OCI-LY3 (cell line): ENCODE results near the gene AK1.

Source experiments
- H2AFZ ChIP-seq: fragments of 200-600, 300-600 bp; shearing (Covaris generic); 2 replicates; pipeline ENCODE4 v1.6.0; 2014; ENCODE audit warnings: antibody characterized with exemption, low read depth, low read length
- H3K27ac ChIP-seq: fragments of 200-600, 300-600 bp; sonication (generic); 2 replicates; pipeline ENCODE4 v1.5.1; 2014; ENCODE audit warnings: mild to moderate bottlenecking, low read length, moderate library complexity, mixed read lengths
- H3K27me3 ChIP-seq: fragments of 200-600, 300-600 bp; sonication (generic); 2 replicates; pipeline ENCODE4 v1.6.1; 2014; ENCODE audit warnings: low read depth, low read length, mixed read lengths
- H3K36me3 ChIP-seq: fragments of 200-600, 300-600 bp; sonication (generic); replicated peaks from 2 replicates; pipeline ENCODE3; 2014; ENCODE audit warnings: low read depth, low read length, mixed read lengths
- H3K4me1 ChIP-seq: fragments of 300-600, 200-600 bp; sonication (generic); 2 replicates; pipeline ENCODE4 v1.6.1; 2014; ENCODE audit warnings: low read length, mixed read lengths
- H3K4me2 ChIP-seq: fragments of 200-600, 300-600 bp; sonication (generic); 2 replicates; pipeline ENCODE4 v1.6.1; 2014; ENCODE audit warnings: low read length, mixed read lengths
- H3K4me3 ChIP-seq: fragments of 300-600, 200-600 bp; sonication (generic); 2 replicates; pipeline ENCODE4 v1.5.1; 2014; ENCODE audit warnings: antibody characterized with exemption, mild to moderate bottlenecking, low read length, moderate library complexity
- H3K79me2 ChIP-seq: fragments of 300-600, 200-600 bp; shearing (Covaris generic); 2 replicates; pipeline ENCODE4 v1.6.1; 2014; ENCODE audit warnings: mild to moderate bottlenecking, low read length, mixed read lengths
- H3K9ac ChIP-seq: fragments of 300-600, 200-600 bp; shearing (Covaris generic); 2 replicates; pipeline ENCODE4 v1.6.0; 2014; ENCODE audit warnings: mild to moderate bottlenecking, low read length, moderate library complexity
- H3K9me3 ChIP-seq: fragments of 200-600, 300-600 bp; shearing (Covaris generic); 2 replicates; pipeline ENCODE4 v1.6.1; 2014; ENCODE audit warnings: low read length, mixed read lengths; ENCODE audit not compliant: insufficient read depth
- H4K20me1 ChIP-seq: fragments of 200-600, 300-600 bp; sonication (generic); 2 replicates; pipeline ENCODE4 v1.6.1; 2016; ENCODE audit warnings: low read length, mixed read lengths; ENCODE audit not compliant: insufficient read depth
- CTCF ChIP-seq: fragments of 200-600, 300-600 bp; sonication (generic); IDR thresholded peaks from 2 replicates; pipeline ENCODE4 v1.5.1; 2014; ENCODE audit warnings: antibody characterized with exemption, low read length, low read depth
- EZH2phosphoT487 ChIP-seq: fragments of 200-600 bp; shearing (Covaris generic); IDR thresholded peaks from 2 replicates; pipeline ENCODE4 v1.6.1; 2018; ENCODE audit warnings: antibody characterized with exemption, mixed run types, low read depth

AK1 gene

DNA sequence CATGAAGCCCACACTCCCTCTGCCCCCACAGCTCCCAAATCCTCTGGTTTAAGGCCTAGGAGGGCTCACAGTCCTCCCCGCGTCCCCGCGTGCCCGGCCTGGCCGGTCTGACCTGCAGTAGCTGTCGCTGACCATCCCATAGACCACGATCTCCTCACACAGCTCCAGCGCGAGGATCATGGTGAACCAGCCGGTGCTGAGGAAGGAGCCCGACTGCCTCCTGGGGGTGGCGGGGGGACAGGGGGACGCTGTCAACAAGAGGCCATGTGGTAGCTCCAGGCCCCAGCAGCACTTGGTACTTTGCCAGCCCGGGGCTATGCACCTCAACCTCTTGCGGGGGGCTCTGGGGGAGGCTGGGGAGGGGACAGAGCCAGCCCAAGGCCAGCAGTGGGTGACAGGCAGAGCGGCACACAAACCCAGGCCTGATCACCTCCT is 32.4 kb upstream of the AK1 start:
- H3K9me3 ChIP-seq, result no peaks in the 10 kb centered on the region
- H3K27ac ChIP-seq, result peak overlapping the region; percentile 95
- H3K79me2 ChIP-seq, result peaks cover 62% of the 10 kb centered on the region
- no peak overlapping the region for H3K9ac ChIP-seq
- no peak overlapping the region for H3K4me3 ChIP-seq
- peaks cover 28% of the 10 kb centered on the region for H4K20me1 ChIP-seq
- H3K4me2 ChIP-seq, result peak overlapping the region; percentile 93; the same call in 1 of the 2 replicates
- H2AFZ ChIP-seq, result no peak overlapping the region
- peaks cover 63% of the 10 kb centered on the region for H3K36me3 ChIP-seq
- peaks cover 91% of the 10 kb centered on the region for H3K4me1 ChIP-seq
- no peak for TF ChIP-seq EZH2phosphoT487
- no peak for TF ChIP-seq CTCF
- H3K27me3 ChIP-seq, result no peaks in the 10 kb centered on the region

DNA sequence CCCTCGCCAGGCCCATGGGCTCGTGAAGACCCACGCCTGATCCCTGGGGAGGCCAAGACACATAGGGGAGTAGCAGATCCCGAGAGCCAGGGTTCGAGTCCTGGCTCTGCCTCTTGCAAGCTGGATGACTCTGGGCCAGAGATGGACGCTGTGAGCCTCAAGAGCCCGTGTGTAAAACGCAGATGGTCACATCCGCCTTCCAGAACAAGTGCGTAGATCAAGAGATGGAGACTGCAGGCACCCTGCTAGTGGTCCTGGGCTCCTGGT is 31.1 kb upstream of the AK1 start:
- H3K4me3 ChIP-seq, result no peak overlapping the region
- H3K9ac ChIP-seq, result no peak overlapping the region
- H3K79me2 ChIP-seq, result peaks cover 49% of the 10 kb centered on the region
- H3K27me3 ChIP-seq, result no peaks in the 10 kb centered on the region
- H3K4me2 ChIP-seq, result no peak overlapping the region
- no peak overlapping the region for H3K27ac ChIP-seq
- H4K20me1 ChIP-seq, result peaks cover 28% of the 10 kb centered on the region
- peaks cover 54% of the 10 kb centered on the region for H3K36me3 ChIP-seq
- no peak overlapping the region for H2AFZ ChIP-seq
- no peaks in the 10 kb centered on the region for H3K9me3 ChIP-seq
- TF ChIP-seq EZH2phosphoT487 (no peak), CTCF (no peak)
- peaks cover 91% of the 10 kb centered on the region for H3K4me1 ChIP-seq

- Histone ChIP-seq H3K9me3 (no peaks in the 10 kb centered on the region), H3K9ac (no peak overlapping the region), H4K20me1 (peaks cover 28% of the 10 kb centered on the region), H3K4me3 (no peak overlapping the region), H3K27ac (no peak overlapping the region), H3K4me2 (no peak overlapping the region), H3K36me3 (peaks cover 51% of the 10 kb centered on the region), H2AFZ (no peak overlapping the region), H3K4me1 (peaks cover 91% of the 10 kb centered on the region), H3K79me2 (peaks cover 45% of the 10 kb centered on the region), H3K27me3 (no peaks in the 10 kb centered on the region)
- no peak for TF ChIP-seq CTCF
- TF ChIP-seq EZH2phosphoT487, result no peak
Observed at GRCh38 chr9:127907867-127908659, 30.6 kb upstream of the AK1 start.

- no peaks in the 10 kb centered on the region for H3K9me3 ChIP-seq
- no peaks in the 10 kb centered on the region for H3K27me3 ChIP-seq
- H3K4me2 ChIP-seq, result peak overlapping the region; percentile 53
- peaks cover 82% of the 10 kb centered on the region for H3K4me1 ChIP-seq
- TF ChIP-seq CTCF, result no peak
- TF ChIP-seq EZH2phosphoT487, result no peak
- H3K4me3 ChIP-seq, result no peak overlapping the region
- H3K79me2 ChIP-seq, result peaks cover 29% of the 10 kb centered on the region
- peak overlapping the region; percentile 12 for H3K9ac ChIP-seq
- H3K36me3 ChIP-seq, result peaks cover 35% of the 10 kb centered on the region
- H4K20me1 ChIP-seq, result peaks cover 22% of the 10 kb centered on the region
- H3K27ac ChIP-seq, result peak overlapping the region; percentile 78
- H2AFZ ChIP-seq, result no peak overlapping the region
Observed at GRCh38 chr9:127905788-127906191, 28.3 kb upstream of the AK1 start.
